ENCODE data around the gene GNG7. TPM values are rescaled to one million over a fixed set of nuclear protein-coding genes. Genes with fewer than 3 reads are reported as not detected.
"Not testable (repeated sequence)": the region's sequence is repeated elsewhere in the genome, so short reads cannot be mapped to it uniquely, and the experiment has no call there.

GNG7 gene
- polyA plus RNA-seq, 1 donor (not counting 4 experiments of a cell fraction or from before 2014, with no cell fraction given) = 0.01 TPM

DNA sequence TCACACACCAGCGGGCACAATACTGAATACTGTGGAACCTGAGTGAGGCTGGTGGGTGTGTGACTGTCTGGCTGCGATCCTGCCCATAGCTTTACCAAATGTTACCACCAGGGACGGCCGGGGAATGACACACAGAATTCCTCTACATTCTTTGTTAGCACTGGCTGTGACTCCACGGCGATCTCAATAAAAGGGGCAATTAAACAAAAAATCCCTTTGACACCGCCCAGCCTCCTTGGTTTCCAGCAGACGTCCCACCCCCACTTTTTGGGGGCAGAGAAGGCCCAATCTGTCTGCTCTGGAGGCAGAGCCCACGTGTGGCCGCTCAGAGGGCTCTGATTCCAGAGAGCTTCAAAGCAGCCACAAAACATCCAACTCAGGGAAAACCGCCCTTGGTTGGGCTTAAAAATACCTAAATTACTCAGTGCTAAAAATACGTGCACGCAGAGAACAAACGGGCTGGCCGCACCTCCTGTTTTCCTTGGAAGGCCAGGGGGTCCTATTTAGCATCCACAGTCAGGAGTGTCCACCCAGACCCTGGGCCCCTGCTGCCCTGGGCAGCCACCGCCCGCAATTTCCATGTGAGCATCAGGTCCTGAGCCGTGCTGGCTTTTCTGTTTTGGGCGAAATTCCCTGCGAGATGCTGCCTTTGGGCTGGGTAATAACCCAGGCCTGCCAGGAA, 178.7 kb downstream of the GNG7 start:
- Histone ChIP-seq H3K4me3 (ENCODE audit: control insufficient read depth in 2 of 3, extremely low read depth in 1 of 3, insufficient read depth in 2 of 3, low read depth in 1 of 3, low read length in 3 of 3) (no peak overlapping the region), H3K4me2 (ENCODE audit: control insufficient read depth, extremely low read depth, insufficient read depth, low read depth, low read length) (no peak overlapping the region), H3K27me3 (ENCODE audit: control insufficient read depth, extremely low read depth, insufficient read depth, low read length) (no peaks in the 10 kb centered on the region), H4K20me1 (ENCODE audit: control insufficient read depth, extremely low read depth, insufficient read depth, low read length) (no peaks in the 10 kb centered on the region), H3K79me2 (ENCODE audit: control insufficient read depth, insufficient read depth, low read length) (no peaks in the 10 kb centered on the region), H3K36me3 (ENCODE audit: control insufficient read depth in 2 of 2, extremely low read depth in 1 of 2, insufficient read depth in 2 of 2, low read length in 2 of 2) (no peaks in the 10 kb centered on the region), H3K9ac (ENCODE audit: control insufficient read depth, extremely low read depth, insufficient read depth, low read length) (no peak overlapping the region), H2AFZ (ENCODE audit: control insufficient read depth, low read length) (no peak overlapping the region), H3K4me1 (ENCODE audit: control insufficient read depth, extremely low read depth, insufficient read depth, low read length) (peaks cover 14% of the 10 kb centered on the region), H3K9me1 (ENCODE audit: control insufficient read depth, extremely low read depth, insufficient read depth, low read length) (no peaks in the 10 kb centered on the region), H3K27ac (ENCODE audit: control insufficient read depth, insufficient read depth, low read length) (no peak overlapping the region), H3K9me3 (ENCODE audit: control insufficient read depth, low read depth, low read length) (no peaks in the 10 kb centered on the region)
- dilution Hi-C loops (cut with MboI; ENCODE audit: extremely low pct_ligation_motif_present, low sequenced_read_pairs) = no loop called here
- TF ChIP-seq EZH2 (IDR thresholded peaks at IDR 0.05; ENCODE audit: low read length) = no peak
- no peak for TF ChIP-seq CTCF (optimal IDR thresholded peaks at IDR 0.05 in 1 of 3, IDR thresholded peaks at IDR 0.05 in 1 of 3, conservative IDR thresholded peaks at IDR 0.05 in 1 of 3; ENCODE audit: extremely low read depth in 1 of 3, insufficient read depth in 2 of 3, low read length in 3 of 3)
- FAIRE-seq (no peak), DNase-seq (ENCODE audit: low read depth, low spot score) (no peak)

GRCh38 chr19:2519482-2519881, 183.0 kb downstream of the GNG7 start:
- dilution Hi-C loops (cut with MboI; ENCODE audit: extremely low pct_ligation_motif_present, low sequenced_read_pairs) = no loop called here
- TF ChIP-seq CTCF (optimal IDR thresholded peaks at IDR 0.05 in 1 of 3, IDR thresholded peaks at IDR 0.05 in 1 of 3, conservative IDR thresholded peaks at IDR 0.05 in 1 of 3; ENCODE audit: extremely low read depth in 1 of 3, insufficient read depth in 2 of 3, low read length in 3 of 3) = no peak
- TF ChIP-seq EZH2 (IDR thresholded peaks at IDR 0.05; ENCODE audit: low read length) = no peak

DNA sequence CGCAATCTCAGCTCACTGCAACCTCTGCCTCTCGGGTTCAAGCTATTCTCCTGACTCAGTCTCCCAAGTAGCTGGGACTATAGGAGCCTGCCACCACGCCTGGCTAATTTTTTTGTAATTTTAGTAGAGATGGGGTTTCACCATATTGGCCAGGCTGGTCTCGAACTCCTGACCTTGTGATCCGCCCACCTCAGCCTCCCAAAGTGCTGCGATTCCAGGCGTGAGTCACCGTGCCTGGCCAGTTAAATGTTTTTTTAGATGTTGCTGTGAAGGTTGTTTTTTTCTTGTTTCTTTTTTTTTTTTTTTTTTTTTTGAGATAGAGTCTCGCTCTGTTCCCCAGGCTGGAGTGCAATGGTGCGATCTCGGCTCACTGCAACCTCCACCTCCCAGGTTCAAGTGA, 183.6 kb downstream of the GNG7 start:
- FAIRE-seq; dilution Hi-C loops (cut with MboI; ENCODE audit: extremely low pct_ligation_motif_present, low sequenced_read_pairs); H3K9ac ChIP-seq (ENCODE audit: control insufficient read depth, extremely low read depth, insufficient read depth, low read length); H3K79me2 ChIP-seq (ENCODE audit: control insufficient read depth, insufficient read depth, low read length); H3K4me3 ChIP-seq (ENCODE audit: control insufficient read depth in 2 of 3, extremely low read depth in 1 of 3, insufficient read depth in 2 of 3, low read depth in 1 of 3, low read length in 3 of 3); H3K4me2 ChIP-seq (ENCODE audit: control insufficient read depth, extremely low read depth, insufficient read depth, low read depth, low read length); H2AFZ ChIP-seq (ENCODE audit: control insufficient read depth, low read length); H3K9me1 ChIP-seq (ENCODE audit: control insufficient read depth, extremely low read depth, insufficient read depth, low read length); H3K27ac ChIP-seq (ENCODE audit: control insufficient read depth, insufficient read depth, low read length); H3K27me3 ChIP-seq (ENCODE audit: control insufficient read depth, extremely low read depth, insufficient read depth, low read length); H4K20me1 ChIP-seq (ENCODE audit: control insufficient read depth, extremely low read depth, insufficient read depth, low read length); H3K36me3 ChIP-seq (ENCODE audit: control insufficient read depth in 2 of 2, extremely low read depth in 1 of 2, insufficient read depth in 2 of 2, low read length in 2 of 2); H3K9me3 ChIP-seq (ENCODE audit: control insufficient read depth, low read depth, low read length); H3K4me1 ChIP-seq (ENCODE audit: control insufficient read depth, extremely low read depth, insufficient read depth, low read length); DNase-seq (ENCODE audit: low read depth, low spot score): not testable (repeated sequence)

More at GRCh38 chr19:2519482-2519881, 183.0 kb downstream of the GNG7 start:
- no peaks in the 10 kb centered on the region for H3K36me3 ChIP-seq (ENCODE audit: control insufficient read depth in 2 of 2, extremely low read depth in 1 of 2, insufficient read depth in 2 of 2, low read length in 2 of 2)
- H3K4me1 ChIP-seq (ENCODE audit: control insufficient read depth, extremely low read depth, insufficient read depth, low read length) = peaks cover under 1% of the 10 kb centered on the region
- no peak overlapping the region for H3K9ac ChIP-seq (ENCODE audit: control insufficient read depth, extremely low read depth, insufficient read depth, low read length)
- H3K4me3 ChIP-seq (ENCODE audit: control insufficient read depth in 2 of 3, extremely low read depth in 1 of 3, insufficient read depth in 2 of 3, low read depth in 1 of 3, low read length in 3 of 3) = no peak overlapping the region
- H3K27ac ChIP-seq (ENCODE audit: control insufficient read depth, insufficient read depth, low read length) = no peak overlapping the region
- H3K27me3 ChIP-seq (ENCODE audit: control insufficient read depth, extremely low read depth, insufficient read depth, low read length) = no peaks in the 10 kb centered on the region
- FAIRE-seq (no peak), DNase-seq (ENCODE audit: low read depth, low spot score) (no peak)
- H4K20me1 ChIP-seq (ENCODE audit: control insufficient read depth, extremely low read depth, insufficient read depth, low read length) = no peaks in the 10 kb centered on the region
- H2AFZ ChIP-seq (ENCODE audit: control insufficient read depth, low read length) = no peak overlapping the region
- H3K79me2 ChIP-seq (ENCODE audit: control insufficient read depth, insufficient read depth, low read length) = no peaks in the 10 kb centered on the region
- H3K9me3 ChIP-seq (ENCODE audit: control insufficient read depth, low read depth, low read length) = no peaks in the 10 kb centered on the region
- no peaks in the 10 kb centered on the region for H3K9me1 ChIP-seq (ENCODE audit: control insufficient read depth, extremely low read depth, insufficient read depth, low read length)
- H3K4me2 ChIP-seq (ENCODE audit: control insufficient read depth, extremely low read depth, insufficient read depth, low read depth, low read length) = no peak overlapping the region
